ENCODE measurements around the gene CBX1. TPM values are rescaled to one million over a fixed set of nuclear protein-coding genes. Genes with fewer than 3 reads are reported as not detected.
A peak's percentile ranks its signal among the peaks of the same experiment; 100 is the strongest.

The CBX1 gene
- total RNA-seq, 1 donor from 2014 or later, result 210 TPM

GRCh38 chr17:48057626-48058025, 43.7 kb downstream of the CBX1 start:
- Mint-ChIP-seq H3K27me3 (ENCODE audit: low read depth) (no peaks in the 10 kb centered on the region), H3K4me1 (peaks cover 36% of the 10 kb centered on the region), H3K27ac (ENCODE audit: unreplicated experiment) (no peak overlapping the region), H3K9me3 (no peaks in the 10 kb centered on the region), H3K36me3 (ENCODE audit: low read depth) (peaks cover 18% of the 10 kb centered on the region), H3K4me3 (peak overlapping the region; percentile 41)
- TF ChIP-seq, protein P1, sequence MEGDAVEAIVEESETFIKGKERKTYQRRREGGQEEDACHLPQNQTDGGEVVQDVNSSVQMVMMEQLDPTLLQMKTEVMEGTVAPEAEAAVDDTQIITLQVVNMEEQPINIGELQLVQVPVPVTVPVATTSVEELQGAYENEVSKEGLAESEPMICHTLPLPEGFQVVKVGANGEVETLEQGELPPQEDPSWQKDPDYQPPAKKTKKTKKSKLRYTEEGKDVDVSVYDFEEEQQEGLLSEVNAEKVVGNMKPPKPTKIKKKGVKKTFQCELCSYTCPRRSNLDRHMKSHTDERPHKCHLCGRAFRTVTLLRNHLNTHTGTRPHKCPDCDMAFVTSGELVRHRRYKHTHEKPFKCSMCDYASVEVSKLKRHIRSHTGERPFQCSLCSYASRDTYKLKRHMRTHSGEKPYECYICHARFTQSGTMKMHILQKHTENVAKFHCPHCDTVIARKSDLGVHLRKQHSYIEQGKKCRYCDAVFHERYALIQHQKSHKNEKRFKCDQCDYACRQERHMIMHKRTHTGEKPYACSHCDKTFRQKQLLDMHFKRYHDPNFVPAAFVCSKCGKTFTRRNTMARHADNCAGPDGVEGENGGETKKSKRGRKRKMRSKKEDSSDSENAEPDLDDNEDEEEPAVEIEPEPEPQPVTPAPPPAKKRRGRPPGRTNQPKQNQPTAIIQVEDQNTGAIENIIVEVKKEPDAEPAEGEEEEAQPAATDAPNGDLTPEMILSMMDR (conservative IDR thresholded peaks at IDR 0.05), result no peak
- DNase-seq (ENCODE audit: low read depth, low spot score), result no peak

DNA sequence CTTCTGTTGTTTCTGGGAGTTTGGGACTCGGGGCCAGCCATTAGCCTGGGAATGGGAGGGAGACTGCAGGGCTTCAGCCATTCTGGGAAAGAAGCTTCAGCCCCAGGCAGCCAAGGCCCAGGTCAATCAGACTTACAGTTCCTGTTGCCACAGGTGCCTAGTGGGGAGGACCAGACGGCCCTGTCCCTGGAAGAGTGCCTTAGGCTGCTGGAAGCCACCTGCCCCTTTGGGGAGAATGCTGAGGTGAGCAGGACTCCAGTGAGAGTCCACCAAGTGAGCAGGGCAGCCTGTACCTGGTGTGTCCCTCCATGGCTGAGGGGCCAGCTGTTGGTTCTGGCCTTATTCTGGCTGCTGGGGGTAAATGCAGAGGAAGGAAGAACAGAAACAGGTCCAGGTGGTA, 44.4 kb downstream of the CBX1 start:
- Mint-ChIP-seq H3K4me1 (peaks cover 44% of the 10 kb centered on the region), H3K27me3 (ENCODE audit: low read depth) (no peaks in the 10 kb centered on the region), H3K4me3 (no peak overlapping the region), H3K36me3 (ENCODE audit: low read depth) (peaks cover 16% of the 10 kb centered on the region), H3K9me3 (no peaks in the 10 kb centered on the region), H3K27ac (ENCODE audit: unreplicated experiment) (no peak overlapping the region)
- DNase-seq (ENCODE audit: low read depth, low spot score), result no peak
- TF ChIP-seq, protein P1 (conservative IDR thresholded peaks at IDR 0.05), result no peak

- Mint-ChIP-seq H3K4me1 (peaks cover 50% of the 10 kb centered on the region), H3K4me3 (peak overlapping the region; percentile 62), H3K27ac (ENCODE audit: unreplicated experiment) (peak overlapping the region; percentile 94), H3K9me3 (no peaks in the 10 kb centered on the region), H3K36me3 (ENCODE audit: low read depth) (peaks cover 15% of the 10 kb centered on the region), H3K27me3 (ENCODE audit: low read depth) (no peaks in the 10 kb centered on the region)
- DNase-seq (ENCODE audit: low read depth, low spot score), result no peak
- TF ChIP-seq, protein P1 (conservative IDR thresholded peaks at IDR 0.05), result no peak
Observed at GRCh38 chr17:48056246-48056745, 45.0 kb downstream of the CBX1 start.

DNA sequence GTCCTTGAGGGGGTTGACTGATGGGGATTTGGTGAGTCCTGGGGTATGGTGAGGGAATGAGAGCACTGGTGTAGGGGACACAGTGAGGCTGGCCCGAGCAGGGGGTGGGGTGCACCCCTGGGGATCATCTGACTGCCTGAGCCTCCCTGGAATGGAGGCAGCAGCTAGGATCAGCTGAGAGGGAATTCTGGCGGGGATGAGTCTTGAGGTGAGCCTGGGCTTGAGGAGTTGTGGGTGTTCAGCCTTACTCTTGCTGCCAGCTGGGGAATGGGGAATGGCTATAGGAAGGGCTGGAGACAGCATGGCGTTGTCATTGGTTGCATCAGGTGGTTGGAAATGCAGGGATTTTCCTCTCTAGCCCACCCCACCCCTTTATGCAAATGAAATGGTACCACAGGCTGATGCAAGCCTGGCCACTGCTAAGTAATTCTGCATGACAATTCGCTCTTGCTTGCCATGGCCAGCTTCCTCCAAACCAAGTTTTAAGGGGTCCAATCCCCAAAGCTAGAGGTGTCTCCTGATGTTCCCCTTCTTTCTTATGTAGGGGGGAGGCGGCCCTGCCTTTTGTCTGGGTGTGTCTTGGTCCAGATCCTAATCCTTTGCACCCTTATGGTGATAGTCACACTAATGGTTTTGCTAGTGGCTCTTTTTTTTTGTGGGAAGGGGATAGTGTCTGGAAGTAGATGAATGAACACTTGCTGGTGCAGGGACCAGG, 45.6 kb downstream of the CBX1 start:
- TF ChIP-seq, protein P1 (conservative IDR thresholded peaks at IDR 0.05), result no peak
- DNase-seq (ENCODE audit: low read depth, low spot score), result no peak
- peaks cover 15% of the 10 kb centered on the region for H3K36me3 Mint-ChIP-seq (ENCODE audit: low read depth)
- peak overlapping the region; percentile 94 for H3K27ac Mint-ChIP-seq (ENCODE audit: unreplicated experiment)
- no peaks in the 10 kb centered on the region for H3K27me3 Mint-ChIP-seq (ENCODE audit: low read depth)
- peak overlapping the region; percentile 62 for H3K4me3 Mint-ChIP-seq
- no peaks in the 10 kb centered on the region for H3K9me3 Mint-ChIP-seq
- peaks cover 55% of the 10 kb centered on the region for H3K4me1 Mint-ChIP-seq

- H3K9me3 Mint-ChIP-seq, result no peaks in the 10 kb centered on the region
- DNase-seq (ENCODE audit: low read depth, low spot score), result peak; percentile 75
- peaks cover 67% of the 10 kb centered on the region for H3K4me1 Mint-ChIP-seq
- TF ChIP-seq, protein P1 (conservative IDR thresholded peaks at IDR 0.05), result no peak
- no peak overlapping the region for H3K27ac Mint-ChIP-seq (ENCODE audit: unreplicated experiment)
- no peaks in the 10 kb centered on the region for H3K27me3 Mint-ChIP-seq (ENCODE audit: low read depth)
- peaks cover 19% of the 10 kb centered on the region for H3K36me3 Mint-ChIP-seq (ENCODE audit: low read depth)
- H3K4me3 Mint-ChIP-seq, result peak overlapping the region; percentile 86
Observed at GRCh38 chr17:48054238-48055185, 46.8 kb downstream of the CBX1 start.

All from neural crest cell (in vitro differentiated cells).